Measurements from ENCODE around the gene OR51B5. TPM values are rescaled to one million over a fixed set of nuclear protein-coding genes. Genes with fewer than 3 reads are reported as not detected.
"Not testable (repeated sequence)": the region's sequence is repeated elsewhere in the genome, so short reads cannot be mapped to it uniquely, and the experiment has no call there.

OR51B5 gene
- total RNA-seq, 4 donors from 2014 or later, result not detected

GRCh38 chr11:5303626-5304025 lies 39.7 kb downstream of the OR51B5 start:
- H3K36me3 ChIP-seq, result no peaks in the 10 kb centered on the region
- H3K4me1 ChIP-seq, result no peaks in the 10 kb centered on the region
- intact Hi-C loops (cut with DNase I; ENCODE audit: low total_unique reads) (no loop called here), in situ Hi-C loops (cut with MboI; ENCODE audit: low sequenced_read_pairs in 4 of 4) (no loop called here)
- H3K27ac ChIP-seq, result no peak overlapping the region
- no peak for DNase-seq
- no peak for ATAC-seq
- no peaks in the 10 kb centered on the region for H3K27me3 ChIP-seq
- TF ChIP-seq CTCF (IDR thresholded peaks at IDR 0.05 in 4 of 5, conservative IDR thresholded peaks at IDR 0.05 in 1 of 5), result no peak
- TF ChIP-seq POLR2A (IDR thresholded peaks at IDR 0.05), result no peak
- H3K9me3 ChIP-seq, result no peaks in the 10 kb centered on the region
- no peak overlapping the region for H3K4me3 ChIP-seq

- Histone ChIP-seq H3K4me3 (no peak within 1 kb of the TSS), H3K27ac (no peak within 1 kb of the TSS), H3K4me1 (no peaks in the 10 kb centered on the region), H3K36me3 (no peaks in the 10 kb centered on the region), H3K9me3 (no peaks in the 10 kb centered on the region), H3K27me3 (no peaks in the 10 kb centered on the region)
- in situ Hi-C loops (cut with MboI; ENCODE audit: low sequenced_read_pairs in 4 of 4), result no loop called here
- TF ChIP-seq CTCF (IDR thresholded peaks at IDR 0.05 in 4 of 5, conservative IDR thresholded peaks at IDR 0.05 in 1 of 5) (no peak), POLR2A (IDR thresholded peaks at IDR 0.05) (no peak)
- no peak for DNase-seq
- ATAC-seq, result no peak
- intact Hi-C loops (cut with DNase I; ENCODE audit: low total_unique reads), result no loop called here
Measured at GRCh38 chr11:5301846-5302245, 41.5 kb downstream of the OR51B5 start, which contains the start of gene OR51B4. TSS of gene OR51B4 (minus strand) at chr11:5301946. CDS start at chr11:5301946, 0 bp downstream.

- Histone ChIP-seq H3K4me3 (no peak overlapping the region), H3K36me3 (no peaks in the 10 kb centered on the region), H3K27ac (no peak overlapping the region), H3K27me3 (no peaks in the 10 kb centered on the region), H3K4me1 (no peaks in the 10 kb centered on the region), H3K9me3 (no peaks in the 10 kb centered on the region)
- ATAC-seq, result no peak
- in situ Hi-C loops (cut with MboI; ENCODE audit: low sequenced_read_pairs in 4 of 4) (no loop called here), intact Hi-C loops (cut with DNase I; ENCODE audit: low total_unique reads) (no loop called here)
- no peak for TF ChIP-seq CTCF (IDR thresholded peaks at IDR 0.05 in 4 of 5, conservative IDR thresholded peaks at IDR 0.05 in 1 of 5)
- no peak for TF ChIP-seq POLR2A (IDR thresholded peaks at IDR 0.05)
- no peak for DNase-seq
Measured at GRCh38 chr11:5300251-5300650, 43.1 kb downstream of the OR51B5 start.

GRCh38 chr11:5298451-5298850 lies 44.9 kb downstream of the OR51B5 start:
- Histone ChIP-seq H3K27me3 (no peaks in the 10 kb centered on the region), H3K36me3 (no peaks in the 10 kb centered on the region), H3K27ac (no peak overlapping the region), H3K4me3 (no peak overlapping the region), H3K9me3 (no peaks in the 10 kb centered on the region), H3K4me1 (no peaks in the 10 kb centered on the region)
- ATAC-seq (no peak), DNase-seq (no peak)
- intact Hi-C loops (cut with DNase I; ENCODE audit: low total_unique reads) (no loop called here), in situ Hi-C loops (cut with MboI; ENCODE audit: low sequenced_read_pairs in 4 of 4) (no loop called here)
- TF ChIP-seq POLR2A (IDR thresholded peaks at IDR 0.05), result no peak
- TF ChIP-seq CTCF (IDR thresholded peaks at IDR 0.05 in 4 of 5, conservative IDR thresholded peaks at IDR 0.05 in 1 of 5), result no peak

GRCh38 chr11:5297721-5298323 lies 45.5 kb downstream of the OR51B5 start:
- H3K27me3 ChIP-seq, result no peaks in the 10 kb centered on the region
- in situ Hi-C loops (cut with MboI; ENCODE audit: low sequenced_read_pairs in 4 of 4) (no loop called here), intact Hi-C loops (cut with DNase I; ENCODE audit: low total_unique reads) (no loop called here)
- DNase-seq (no peak), ATAC-seq (no peak)
- no peak overlapping the region for H3K27ac ChIP-seq
- H3K36me3 ChIP-seq, result no peaks in the 10 kb centered on the region
- H3K4me3 ChIP-seq, result no peak overlapping the region
- no peaks in the 10 kb centered on the region for H3K9me3 ChIP-seq
- no peak for TF ChIP-seq POLR2A (IDR thresholded peaks at IDR 0.05)
- TF ChIP-seq CTCF (IDR thresholded peaks at IDR 0.05 in 4 of 5, conservative IDR thresholded peaks at IDR 0.05 in 1 of 5), result no peak
- no peaks in the 10 kb centered on the region for H3K4me1 ChIP-seq

GRCh38 chr11:5294342-5294995 lies 48.9 kb downstream of the OR51B5 start:
- in situ Hi-C loops (cut with MboI; ENCODE audit: low sequenced_read_pairs in 4 of 4); H3K27ac ChIP-seq; intact Hi-C loops (cut with DNase I; ENCODE audit: low total_unique reads); H3K36me3 ChIP-seq; H3K27me3 ChIP-seq; H3K4me1 ChIP-seq; H3K4me3 ChIP-seq; H3K9me3 ChIP-seq; ATAC-seq; DNase-seq: not testable (repeated sequence)

Measured in gastrocnemius medialis (tissue), 4 donors.